Liver (tissue), 3 donors: Measurements from ENCODE around the gene PLSCR3.

Source experiments
- GABPA ChIP-seq, 2 donors: IDR thresholded peaks in 1 of 2; conservative IDR thresholded peaks in 1 of 2; 2 replicates each; pipeline ENCODE4 v1.6.1; 2016; ENCODE audit warnings: antibody characterized with exemption in 2 of 2, mild to moderate bottlenecking in 1 of 2, moderate library complexity in 1 of 2
- RXRA ChIP-seq, 2 donors: IDR thresholded peaks; 2 replicates each; pipeline ENCODE4 v1.6.1; 2017 to 2018; ENCODE audit warnings: antibody characterized with exemption in 2 of 2, mild to moderate bottlenecking in 1 of 2
- TAF1 ChIP-seq: conservative IDR thresholded peaks from 2 replicates; pipeline ENCODE4 v1.6.1; 2016; ENCODE audit warnings: antibody characterized with exemption, mild to moderate bottlenecking
- TF ChIP-seq, protein P1 (sequence below): IDR thresholded peaks from 2 replicates; pipeline ENCODE4 v1.6.1; 2016; ENCODE audit warnings: antibody characterized with exemption
- TF ChIP-seq, protein P2 (sequence below): fragments of 150-350 bp; IDR thresholded peaks from 2 replicates; pipeline ENCODE4 v1.5.1; 2017; ENCODE audit warnings: improper control_type of control experiment, low read depth, low read length; ENCODE audit not compliant: missing input control
- donor health status: healthy.
- donor health status: healthy.

DNA sequence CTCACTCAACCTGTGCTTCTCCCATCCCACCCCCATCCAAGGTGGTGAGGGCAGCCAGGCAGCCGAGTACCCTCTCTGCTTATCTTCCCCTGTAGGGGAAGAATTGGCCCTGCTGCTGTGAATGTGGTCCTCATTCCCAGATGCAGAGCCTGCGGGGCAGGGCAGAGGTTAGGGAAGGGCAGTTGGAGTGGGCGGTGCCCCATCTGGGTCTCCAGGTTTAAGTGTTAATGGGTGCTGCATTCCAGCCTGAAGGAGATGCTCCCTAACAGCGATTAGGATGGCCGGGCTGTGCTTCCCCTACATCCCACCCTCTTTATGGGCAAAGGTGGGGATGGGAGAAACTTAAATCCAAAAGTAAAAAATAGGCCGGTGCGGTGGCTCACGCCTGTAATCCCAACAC lies 27.2 kb downstream of the PLSCR3 start:
- TF ChIP-seq, protein P1, sequence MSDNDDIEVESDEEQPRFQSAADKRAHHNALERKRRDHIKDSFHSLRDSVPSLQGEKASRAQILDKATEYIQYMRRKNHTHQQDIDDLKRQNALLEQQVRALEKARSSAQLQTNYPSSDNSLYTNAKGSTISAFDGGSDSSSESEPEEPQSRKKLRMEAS = no peak
- no peak for TF ChIP-seq TAF1
- no peak for TF ChIP-seq GABPA (IDR thresholded peaks at IDR 0.05 in 1 of 2, conservative IDR thresholded peaks at IDR 0.05 in 1 of 2)
- TF ChIP-seq, protein P2, sequence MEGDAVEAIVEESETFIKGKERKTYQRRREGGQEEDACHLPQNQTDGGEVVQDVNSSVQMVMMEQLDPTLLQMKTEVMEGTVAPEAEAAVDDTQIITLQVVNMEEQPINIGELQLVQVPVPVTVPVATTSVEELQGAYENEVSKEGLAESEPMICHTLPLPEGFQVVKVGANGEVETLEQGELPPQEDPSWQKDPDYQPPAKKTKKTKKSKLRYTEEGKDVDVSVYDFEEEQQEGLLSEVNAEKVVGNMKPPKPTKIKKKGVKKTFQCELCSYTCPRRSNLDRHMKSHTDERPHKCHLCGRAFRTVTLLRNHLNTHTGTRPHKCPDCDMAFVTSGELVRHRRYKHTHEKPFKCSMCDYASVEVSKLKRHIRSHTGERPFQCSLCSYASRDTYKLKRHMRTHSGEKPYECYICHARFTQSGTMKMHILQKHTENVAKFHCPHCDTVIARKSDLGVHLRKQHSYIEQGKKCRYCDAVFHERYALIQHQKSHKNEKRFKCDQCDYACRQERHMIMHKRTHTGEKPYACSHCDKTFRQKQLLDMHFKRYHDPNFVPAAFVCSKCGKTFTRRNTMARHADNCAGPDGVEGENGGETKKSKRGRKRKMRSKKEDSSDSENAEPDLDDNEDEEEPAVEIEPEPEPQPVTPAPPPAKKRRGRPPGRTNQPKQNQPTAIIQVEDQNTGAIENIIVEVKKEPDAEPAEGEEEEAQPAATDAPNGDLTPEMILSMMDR = no peak
- TF ChIP-seq RXRA (IDR thresholded peaks at IDR 0.05) = no peak
